Measurements from ENCODE around the gene CYGB.

- TF ChIP-seq, protein P1, sequence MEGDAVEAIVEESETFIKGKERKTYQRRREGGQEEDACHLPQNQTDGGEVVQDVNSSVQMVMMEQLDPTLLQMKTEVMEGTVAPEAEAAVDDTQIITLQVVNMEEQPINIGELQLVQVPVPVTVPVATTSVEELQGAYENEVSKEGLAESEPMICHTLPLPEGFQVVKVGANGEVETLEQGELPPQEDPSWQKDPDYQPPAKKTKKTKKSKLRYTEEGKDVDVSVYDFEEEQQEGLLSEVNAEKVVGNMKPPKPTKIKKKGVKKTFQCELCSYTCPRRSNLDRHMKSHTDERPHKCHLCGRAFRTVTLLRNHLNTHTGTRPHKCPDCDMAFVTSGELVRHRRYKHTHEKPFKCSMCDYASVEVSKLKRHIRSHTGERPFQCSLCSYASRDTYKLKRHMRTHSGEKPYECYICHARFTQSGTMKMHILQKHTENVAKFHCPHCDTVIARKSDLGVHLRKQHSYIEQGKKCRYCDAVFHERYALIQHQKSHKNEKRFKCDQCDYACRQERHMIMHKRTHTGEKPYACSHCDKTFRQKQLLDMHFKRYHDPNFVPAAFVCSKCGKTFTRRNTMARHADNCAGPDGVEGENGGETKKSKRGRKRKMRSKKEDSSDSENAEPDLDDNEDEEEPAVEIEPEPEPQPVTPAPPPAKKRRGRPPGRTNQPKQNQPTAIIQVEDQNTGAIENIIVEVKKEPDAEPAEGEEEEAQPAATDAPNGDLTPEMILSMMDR (IDR thresholded peaks at IDR 0.05) = no peak
- TF ChIP-seq POLR2AphosphoS5 (IDR thresholded peaks at IDR 0.05) = no peak
Observed at GRCh38 chr17:76565728-76566612, 28.5 kb upstream of the CYGB start.
